ENCODE results near the gene UBE2M.

GRCh38 chr19:58572026-58572817 is 13.8 kb upstream of the UBE2M start:
- TF ChIP-seq, protein P1, sequence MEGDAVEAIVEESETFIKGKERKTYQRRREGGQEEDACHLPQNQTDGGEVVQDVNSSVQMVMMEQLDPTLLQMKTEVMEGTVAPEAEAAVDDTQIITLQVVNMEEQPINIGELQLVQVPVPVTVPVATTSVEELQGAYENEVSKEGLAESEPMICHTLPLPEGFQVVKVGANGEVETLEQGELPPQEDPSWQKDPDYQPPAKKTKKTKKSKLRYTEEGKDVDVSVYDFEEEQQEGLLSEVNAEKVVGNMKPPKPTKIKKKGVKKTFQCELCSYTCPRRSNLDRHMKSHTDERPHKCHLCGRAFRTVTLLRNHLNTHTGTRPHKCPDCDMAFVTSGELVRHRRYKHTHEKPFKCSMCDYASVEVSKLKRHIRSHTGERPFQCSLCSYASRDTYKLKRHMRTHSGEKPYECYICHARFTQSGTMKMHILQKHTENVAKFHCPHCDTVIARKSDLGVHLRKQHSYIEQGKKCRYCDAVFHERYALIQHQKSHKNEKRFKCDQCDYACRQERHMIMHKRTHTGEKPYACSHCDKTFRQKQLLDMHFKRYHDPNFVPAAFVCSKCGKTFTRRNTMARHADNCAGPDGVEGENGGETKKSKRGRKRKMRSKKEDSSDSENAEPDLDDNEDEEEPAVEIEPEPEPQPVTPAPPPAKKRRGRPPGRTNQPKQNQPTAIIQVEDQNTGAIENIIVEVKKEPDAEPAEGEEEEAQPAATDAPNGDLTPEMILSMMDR (conservative IDR thresholded peaks at IDR 0.05; ENCODE audit: low read length): no peak
- TF ChIP-seq EZH2phosphoT487 (IDR thresholded peaks at IDR 0.05; ENCODE audit: borderline replicate concordance): no peak

Measured in Loucy (cell line).